MM.1S (cell line): ENCODE data around the gene CBFA2T2.

Experiments
- CTCF ChIP-seq: fragments of 300-600 bp; sonication (generic); IDR thresholded peaks from 2 replicates; pipeline ENCODE4 v1.5.1; 2016; ENCODE audit warnings: antibody characterized with exemption, low read length, mixed read lengths
- EZH2 ChIP-seq: fragments of 300-600 bp; sonication (generic); optimal IDR thresholded peaks from 2 replicates; pipeline ENCODE3; 2017; ENCODE audit warnings: low read depth, mild to moderate bottlenecking, antibody characterized with exemption, low read length, mixed read lengths
- EZH2phosphoT487 ChIP-seq: fragments of 300-600 bp; sonication (generic); IDR thresholded peaks from 2 replicates; pipeline ENCODE4 v1.6.1; 2018; ENCODE audit warnings: antibody characterized with exemption, low read length

DNA sequence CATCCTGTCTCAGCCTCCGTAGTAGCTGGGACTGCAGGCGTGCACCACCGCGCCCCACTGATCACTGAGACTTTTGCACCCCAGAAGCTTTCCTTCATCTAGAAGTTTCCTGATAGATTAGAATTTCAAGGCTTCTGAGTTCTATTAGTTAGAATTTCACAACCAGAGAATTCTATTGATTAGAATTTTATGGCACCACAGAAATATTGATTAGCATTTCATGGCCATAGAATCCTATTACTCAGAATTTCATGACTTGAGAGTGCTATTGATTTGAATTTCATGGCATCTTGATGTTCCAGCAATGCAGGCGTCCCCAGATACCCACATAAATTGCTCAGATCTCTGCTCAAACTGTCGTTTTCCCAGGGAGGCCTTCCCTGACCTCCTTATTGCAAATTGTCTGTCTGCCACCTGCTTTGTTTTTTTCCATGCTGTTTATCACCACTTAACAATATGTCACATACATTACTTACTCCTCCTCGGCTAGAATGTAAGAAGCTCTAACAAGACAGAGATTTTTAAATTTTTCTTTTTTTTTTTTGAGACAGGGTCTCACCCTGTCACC is 16.9 kb upstream of the CBFA2T2 start:
- TF ChIP-seq CTCF, result no peak
- no peak for TF ChIP-seq EZH2phosphoT487
- TF ChIP-seq EZH2, result no peak
